ENCODE data around the gene RGS6. TPM values are rescaled to one million over a fixed set of nuclear protein-coding genes. Genes with fewer than 3 reads are reported as not detected.

Gene RGS6
- total and polyA plus RNA-seq, 2 of the 4 experiments (the other 2 are of a cell fraction) = not detected

DNA sequence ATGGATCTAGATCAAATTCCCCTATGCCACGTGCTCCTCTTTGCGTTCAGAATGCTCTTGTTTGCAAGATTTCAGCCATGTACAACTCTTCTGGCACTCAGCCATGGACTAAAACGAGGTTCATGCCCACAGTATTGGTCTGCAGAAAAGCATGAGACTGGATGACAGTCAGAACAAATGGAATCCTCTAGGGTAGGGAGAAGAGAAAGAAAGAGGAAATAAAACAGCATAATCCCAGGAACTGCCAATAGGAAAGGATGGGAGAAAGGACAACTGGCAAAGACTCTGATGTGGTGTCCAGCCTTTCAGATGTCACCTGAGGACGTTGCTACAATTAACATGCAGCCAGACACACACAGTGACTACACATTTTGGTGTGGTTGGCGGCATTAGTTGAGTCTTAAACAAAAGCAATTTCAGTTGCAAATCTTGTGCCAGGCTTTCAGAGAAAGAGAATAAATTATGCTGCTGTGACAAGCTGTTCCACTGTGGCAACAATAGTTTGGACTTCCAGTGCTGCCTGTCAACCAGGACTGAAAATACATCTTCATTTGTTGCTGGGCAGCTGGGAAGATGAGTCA, 338.0 kb downstream of the RGS6 start:
- ATAC-seq (ENCODE audit: low read depth) = no peak

More for the DNA sequence above, 338.0 kb downstream of the RGS6 start:
- DNase-seq = no peak
- no peaks in the 10 kb centered on the region for H3K9me3 ChIP-seq (ENCODE audit: control insufficient read depth, insufficient read depth, low read length)
- no peak overlapping the region for H3K14ac ChIP-seq (replicated peaks; ENCODE audit: low read depth, low read length)
- no peaks in the 10 kb centered on the region for H3K36me3 ChIP-seq (ENCODE audit: control insufficient read depth, insufficient read depth, low read length)
- H3K9ac ChIP-seq (ENCODE audit: low read depth, low read length) = no peak overlapping the region
- H3K4me3 ChIP-seq (ENCODE audit: insufficient read depth, low read depth, low read length) = no peak overlapping the region
- WGBS, 2 experiments (ENCODE audit: extremely low coverage in 2 of 2, insufficient read length in 1 of 2) = 8% methylated on average over 2 of the region's 5 CpGs; no CpG with 5 or more reads in 1 of the 2 experiments
- no peaks in the 10 kb centered on the region for H3K4me1 ChIP-seq (ENCODE audit: control insufficient read depth, insufficient read depth, low read length)
- no peak overlapping the region for H3K27ac ChIP-seq (ENCODE audit: insufficient read depth, low read length)
- in situ Hi-C loops (cut with MboI; ENCODE audit: low sequenced_read_pairs) = no loop called here
- dilution Hi-C loops (cut with HindIII; ENCODE audit: low sequenced_read_pairs, unreplicated experiment) = no loop called here
- H3K4me2 ChIP-seq (ENCODE audit: low read depth, low read length) = no peak overlapping the region
- intact Hi-C loops (cut with micrococcal nuclease) = no loop called here
- no peak overlapping the region for H4K5ac ChIP-seq (ENCODE audit: low read depth, low read length)
- H4K8ac ChIP-seq (ENCODE audit: low read depth in 2 of 2, low read length in 2 of 2) = no peak overlapping the region
- no peak overlapping the region for H2AFZ ChIP-seq (replicated peaks; ENCODE audit: low read length, poor library complexity)
- CTCF ChIA-PET = no interaction called here
- H2AK5ac ChIP-seq (ENCODE audit: low read depth, low read length) = no peak overlapping the region
- no peak overlapping the region for H2BK15ac ChIP-seq (ENCODE audit: low read depth, low read length)
- no peak overlapping the region for H2BK20ac ChIP-seq (ENCODE audit: low read depth, low read length)
- no peak overlapping the region for H3K23ac ChIP-seq (ENCODE audit: low read depth, low read length)
- no peak overlapping the region for H3K4ac ChIP-seq (ENCODE audit: low read depth, low read length)
- no peak overlapping the region for H2BK5ac ChIP-seq (ENCODE audit: low read depth, low read length, poor library complexity, severe bottlenecking)
- no peak overlapping the region for H3K56ac ChIP-seq (ENCODE audit: extremely low read depth, insufficient read depth, low read length)
- no peak overlapping the region for H2AK9ac ChIP-seq (replicated peaks; ENCODE audit: low read depth, low read length, poor library complexity)
- TF ChIP-seq RFX5 (IDR thresholded peaks at IDR 0.05; ENCODE audit: low read depth, low read length) (no peak), CHD1 (IDR thresholded peaks at IDR 0.05; ENCODE audit: low read depth, low read length) (no peak), MAZ (IDR thresholded peaks at IDR 0.05; ENCODE audit: borderline replicate concordance, low read depth, low read length) (no peak), CEBPB (IDR thresholded peaks at IDR 0.05; ENCODE audit: low read depth, low read length) (no peak), NFE2L2 (IDR thresholded peaks at IDR 0.05; ENCODE audit: low read depth, low read length) (no peak), POLR2A (IDR thresholded peaks at IDR 0.05; ENCODE audit: low read depth, low read length) (no peak), FOS (IDR thresholded peaks at IDR 0.05; ENCODE audit: low read depth, low read length) (no peak), SMC3 (IDR thresholded peaks at IDR 0.05; ENCODE audit: low read depth, low read length) (no peak), BHLHE40 (IDR thresholded peaks at IDR 0.05; ENCODE audit: low read depth, low read length) (no peak)
- no TSS peak for BruUV-seq (replicated peaks)
- no peak overlapping the region for H3K18ac ChIP-seq (ENCODE audit: low read depth, low read length)
- no peak overlapping the region for H4K91ac ChIP-seq (ENCODE audit: insufficient read depth, low read depth, low read length)
- no peaks in the 10 kb centered on the region for H3K27me3 ChIP-seq (ENCODE audit: control insufficient read depth, insufficient read depth, low read length)
- H2BK120ac ChIP-seq (ENCODE audit: low read depth, low read length) = no peak overlapping the region
- H3K79me1 ChIP-seq (ENCODE audit: low read depth in 1 of 2, low read length in 2 of 2) = no peaks in the 10 kb centered on the region
- H4K20me1 ChIP-seq (ENCODE audit: insufficient read depth, low read length) = no peaks in the 10 kb centered on the region
- POLR2A ChIA-PET (ENCODE audit: unreplicated experiment) = no interaction called here
- no peaks in the 10 kb centered on the region for H3K9me1 ChIP-seq (ENCODE audit: insufficient read depth, low read length)
